ENCODE measurements around the gene SLC8A1.
A peak's percentile ranks its signal among the peaks of the same experiment; 100 is the strongest.

SLC8A1 gene

DNA sequence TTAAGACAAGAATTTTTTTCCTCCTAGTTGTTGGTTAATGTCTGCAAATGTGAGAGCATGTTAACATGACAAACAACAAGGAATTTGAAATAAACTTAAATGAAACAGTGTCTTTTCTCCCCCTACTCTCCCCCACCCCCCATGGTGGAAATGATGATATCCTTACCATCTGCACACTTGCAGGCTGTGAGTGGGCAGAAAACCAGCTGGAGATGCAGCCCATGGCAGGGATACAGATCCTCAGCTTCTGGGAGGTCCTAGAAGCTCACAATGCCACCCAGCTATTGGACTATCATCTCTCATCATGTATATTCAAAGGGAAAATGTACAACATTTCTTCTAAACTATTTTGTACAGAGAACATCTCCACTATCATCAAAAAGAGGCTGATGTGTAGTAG, 196.8 kb downstream of the SLC8A1 start:
- no peak overlapping the region for H3K4me3 ChIP-seq (replicated peaks; ENCODE audit: low read depth, low read length)
- TF ChIP-seq, protein P1, sequence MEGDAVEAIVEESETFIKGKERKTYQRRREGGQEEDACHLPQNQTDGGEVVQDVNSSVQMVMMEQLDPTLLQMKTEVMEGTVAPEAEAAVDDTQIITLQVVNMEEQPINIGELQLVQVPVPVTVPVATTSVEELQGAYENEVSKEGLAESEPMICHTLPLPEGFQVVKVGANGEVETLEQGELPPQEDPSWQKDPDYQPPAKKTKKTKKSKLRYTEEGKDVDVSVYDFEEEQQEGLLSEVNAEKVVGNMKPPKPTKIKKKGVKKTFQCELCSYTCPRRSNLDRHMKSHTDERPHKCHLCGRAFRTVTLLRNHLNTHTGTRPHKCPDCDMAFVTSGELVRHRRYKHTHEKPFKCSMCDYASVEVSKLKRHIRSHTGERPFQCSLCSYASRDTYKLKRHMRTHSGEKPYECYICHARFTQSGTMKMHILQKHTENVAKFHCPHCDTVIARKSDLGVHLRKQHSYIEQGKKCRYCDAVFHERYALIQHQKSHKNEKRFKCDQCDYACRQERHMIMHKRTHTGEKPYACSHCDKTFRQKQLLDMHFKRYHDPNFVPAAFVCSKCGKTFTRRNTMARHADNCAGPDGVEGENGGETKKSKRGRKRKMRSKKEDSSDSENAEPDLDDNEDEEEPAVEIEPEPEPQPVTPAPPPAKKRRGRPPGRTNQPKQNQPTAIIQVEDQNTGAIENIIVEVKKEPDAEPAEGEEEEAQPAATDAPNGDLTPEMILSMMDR (IDR thresholded peaks at IDR 0.05; ENCODE audit: low read depth, low read length, missing control alignments) = no peak
- DNase-seq (ENCODE audit: extremely low read depth, low read depth) = no peak

DNA sequence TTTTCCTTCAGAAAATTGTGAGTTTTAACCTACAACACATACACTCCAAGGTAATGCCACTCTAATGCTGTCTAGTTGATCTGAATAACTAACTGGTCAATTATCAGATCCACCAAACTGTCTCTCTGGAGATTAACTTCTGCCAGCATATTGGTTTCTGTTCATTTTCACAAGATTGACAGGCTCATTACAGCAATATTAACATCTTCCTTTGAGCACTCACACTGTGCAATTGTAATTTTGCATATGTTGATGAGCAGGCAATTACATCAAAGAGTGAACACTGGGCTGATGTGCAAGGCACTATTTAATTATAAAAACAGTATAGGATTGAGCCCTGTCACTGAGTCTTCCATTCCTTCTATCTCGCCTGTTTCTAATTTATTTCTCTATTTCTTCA, 197.3 kb downstream of the SLC8A1 start:
- H3K4me3 ChIP-seq (replicated peaks; ENCODE audit: low read depth, low read length) = no peak overlapping the region
- TF ChIP-seq, protein P1 (IDR thresholded peaks at IDR 0.05; ENCODE audit: low read depth, low read length, missing control alignments) = no peak
- no peak for DNase-seq (ENCODE audit: extremely low read depth, low read depth)

DNA sequence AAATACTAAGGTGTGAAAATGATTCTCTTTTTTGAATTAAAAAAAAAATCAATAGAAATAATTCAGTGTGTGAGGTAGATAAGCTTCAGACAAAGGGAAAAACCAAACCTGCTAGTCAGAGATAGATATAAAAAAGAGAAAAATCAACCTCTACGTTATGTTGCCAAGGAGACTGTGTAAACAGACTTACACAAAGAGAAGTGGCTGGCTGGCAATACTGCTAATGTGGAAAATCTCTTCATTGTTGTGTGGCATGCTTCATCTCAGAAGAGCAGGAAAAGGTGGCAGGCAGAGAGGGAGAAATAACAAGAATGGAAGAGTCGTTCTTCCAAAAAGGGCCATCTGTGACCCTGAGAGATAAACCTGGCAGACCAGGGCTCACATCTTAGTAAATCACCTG, 200.8 kb downstream of the SLC8A1 start:
- DNase-seq (ENCODE audit: extremely low read depth, low read depth) = no peak
- TF ChIP-seq, protein P1 (IDR thresholded peaks at IDR 0.05; ENCODE audit: low read depth, low read length, missing control alignments) = no peak
- no peak overlapping the region for H3K4me3 ChIP-seq (replicated peaks; ENCODE audit: low read depth, low read length)

DNA sequence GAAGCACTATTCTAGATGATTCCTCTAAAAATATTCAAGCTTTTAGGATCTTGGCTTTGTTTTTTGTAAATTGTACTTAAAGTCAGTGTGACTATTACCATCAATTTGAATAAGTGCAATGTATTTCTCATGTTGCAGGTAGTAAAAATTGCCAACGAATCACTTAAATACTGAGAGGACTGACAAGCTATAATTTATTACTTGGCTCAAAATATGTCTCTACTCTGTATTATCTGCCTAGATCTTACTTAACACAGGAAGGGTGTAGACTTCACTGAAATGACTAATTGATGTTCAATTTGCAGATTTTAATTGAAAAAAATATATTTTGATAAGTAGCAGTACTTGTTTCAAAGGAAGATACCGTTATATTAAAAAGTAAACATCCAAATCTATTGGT, 202.3 kb downstream of the SLC8A1 start:
- TF ChIP-seq, protein P1 (IDR thresholded peaks at IDR 0.05; ENCODE audit: low read depth, low read length, missing control alignments) = no peak
- no peak overlapping the region for H3K4me3 ChIP-seq (replicated peaks; ENCODE audit: low read depth, low read length)
- no peak for DNase-seq (ENCODE audit: extremely low read depth, low read depth)

DNA sequence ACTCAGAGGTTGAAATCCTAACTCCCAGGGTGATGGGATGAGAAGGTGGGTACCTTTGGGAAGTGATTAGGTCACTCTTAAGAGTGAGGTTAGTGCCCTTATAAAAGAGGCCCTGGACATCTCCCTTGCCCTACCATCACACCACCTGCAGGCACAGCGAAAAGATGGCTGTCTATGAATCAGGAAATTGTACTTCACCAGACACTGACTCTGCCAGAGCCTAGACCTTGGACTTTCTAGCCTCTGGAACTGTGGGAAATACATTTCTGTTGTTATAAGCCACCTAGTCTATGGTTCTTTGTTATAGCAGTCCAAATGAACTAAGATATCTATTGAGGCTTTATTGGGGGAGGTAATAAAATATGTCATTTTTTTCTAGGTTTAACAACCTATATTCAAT, 203.6 kb downstream of the SLC8A1 start:
- TF ChIP-seq, protein P1 (IDR thresholded peaks at IDR 0.05; ENCODE audit: low read depth, low read length, missing control alignments) = no peak
- no peak overlapping the region for H3K4me3 ChIP-seq (replicated peaks; ENCODE audit: low read depth, low read length)
- DNase-seq (ENCODE audit: extremely low read depth, low read depth) = no peak

DNA sequence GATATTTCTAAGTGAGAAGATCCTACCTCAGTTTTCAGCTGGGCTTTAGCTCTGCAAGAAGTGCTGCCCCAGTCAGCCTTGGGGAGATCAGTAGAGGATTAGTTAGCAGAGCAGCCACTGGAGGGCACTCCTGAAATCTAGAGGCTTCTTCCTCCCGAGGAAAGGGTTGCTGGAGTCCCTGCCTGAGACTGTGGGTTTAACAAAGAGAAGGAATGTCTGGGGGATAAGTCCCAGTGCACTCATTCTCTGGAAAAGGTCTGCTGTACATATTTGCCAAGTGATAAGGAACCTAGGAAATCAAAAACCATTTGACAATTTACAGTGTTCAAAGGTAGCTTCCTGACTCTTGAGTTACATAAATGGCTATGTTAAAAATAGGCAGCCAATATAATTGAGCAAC, 207.2 kb downstream of the SLC8A1 start:
- no peak for DNase-seq (ENCODE audit: extremely low read depth, low read depth)
- no peak overlapping the region for H3K4me3 ChIP-seq (replicated peaks; ENCODE audit: low read depth, low read length)
- TF ChIP-seq, protein P1 (IDR thresholded peaks at IDR 0.05; ENCODE audit: low read depth, low read length, missing control alignments) = peak; percentile 59

DNA sequence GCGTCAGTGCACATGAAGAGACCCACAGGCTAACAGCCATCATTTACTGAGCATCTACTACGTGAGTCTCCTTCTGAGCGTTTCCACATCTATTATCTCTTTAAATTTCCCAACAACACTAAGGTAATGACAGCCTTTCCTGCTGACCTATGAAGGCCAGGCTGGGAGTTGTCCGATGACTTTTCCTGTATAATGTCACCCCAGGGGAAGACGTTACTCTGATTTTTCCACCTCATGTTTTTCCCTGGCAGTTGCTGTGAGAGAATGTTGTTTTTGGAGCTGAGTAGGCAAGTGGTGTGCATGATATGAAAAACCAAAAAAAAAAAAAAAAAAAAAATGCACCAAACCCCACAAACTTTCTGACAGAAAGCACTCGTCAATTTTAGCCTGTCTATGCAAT, 207.6 kb downstream of the SLC8A1 start:
- DNase-seq (ENCODE audit: extremely low read depth, low read depth) = no peak
- TF ChIP-seq, protein P1 (IDR thresholded peaks at IDR 0.05; ENCODE audit: low read depth, low read length, missing control alignments) = no peak

More for the DNA sequence above, 207.6 kb downstream of the SLC8A1 start:
- H3K4me3 ChIP-seq (replicated peaks; ENCODE audit: low read depth, low read length) = no peak overlapping the region

Measured in HFF-Myc (cell line).